Activated naive CD4-positive, alpha-beta T cell treated with anti-CD3 and anti-CD28 coated beads for 36 hours (primary cell): ENCODE results near the gene AZGP1. TPM values are rescaled to one million over a fixed set of nuclear protein-coding genes. Genes with fewer than 3 reads are reported as not detected.
A peak's percentile ranks its signal among the peaks of the same experiment; 100 is the strongest.
"Not testable (repeated sequence)": the region's sequence is repeated elsewhere in the genome, so short reads cannot be mapped to it uniquely, and the experiment has no call there.

Experiments
- CTCF ChIA-PET: fragments of 350-600 bp; sonication (Branson Sonifier 250); formaldehyde crosslinking; loops from one replicate; lab custom pipeline; 2021; ENCODE audit warnings: antibody characterized with exemption; lab: Charles Lee
- DNase-seq: peaks from one replicate; pipeline ENCODE4 v3.0.0-alpha.2; 2020
- H3K27ac Mint-ChIP-seq: one replicate; pipeline ENCODE4 v1.8.0; 2021; ENCODE audit warnings: mild to moderate bottlenecking, mixed read lengths
- H3K27me3 Mint-ChIP-seq: one replicate; pipeline ENCODE4 v1.8.0; 2021; ENCODE audit warnings: low read depth, mixed read lengths
- H3K36me3 Mint-ChIP-seq: one replicate; pipeline ENCODE4 v1.8.0; 2021; ENCODE audit warnings: low read depth, mixed read lengths
- H3K4me1 Mint-ChIP-seq: one replicate; pipeline ENCODE4 v1.8.0; 2021; ENCODE audit warnings: low read depth, mixed read lengths
- H3K4me3 Mint-ChIP-seq: one replicate; pipeline ENCODE4 v1.8.0; 2021; ENCODE audit warnings: mild to moderate bottlenecking, moderate library complexity, mixed read lengths
- H3K9me3 Mint-ChIP-seq: one replicate; pipeline ENCODE4 v1.8.0; 2021; ENCODE audit warnings: mixed read lengths
- intact Hi-C: fragments of 100-400 bp; cut with micrococcal nuclease; formaldehyde crosslinking; loops from one replicate; pipeline ENCODE4 v1.15.1; 2023
- total RNA-seq, 2 experiments: library from RNA; stranded (reverse); gene quantifications; one replicate each; pipeline ENCODE4 v1.2.3, GENCODE V29; 2021

AZGP1 gene
- total RNA-seq, 2 experiments from 2014 or later = not detected

DNA sequence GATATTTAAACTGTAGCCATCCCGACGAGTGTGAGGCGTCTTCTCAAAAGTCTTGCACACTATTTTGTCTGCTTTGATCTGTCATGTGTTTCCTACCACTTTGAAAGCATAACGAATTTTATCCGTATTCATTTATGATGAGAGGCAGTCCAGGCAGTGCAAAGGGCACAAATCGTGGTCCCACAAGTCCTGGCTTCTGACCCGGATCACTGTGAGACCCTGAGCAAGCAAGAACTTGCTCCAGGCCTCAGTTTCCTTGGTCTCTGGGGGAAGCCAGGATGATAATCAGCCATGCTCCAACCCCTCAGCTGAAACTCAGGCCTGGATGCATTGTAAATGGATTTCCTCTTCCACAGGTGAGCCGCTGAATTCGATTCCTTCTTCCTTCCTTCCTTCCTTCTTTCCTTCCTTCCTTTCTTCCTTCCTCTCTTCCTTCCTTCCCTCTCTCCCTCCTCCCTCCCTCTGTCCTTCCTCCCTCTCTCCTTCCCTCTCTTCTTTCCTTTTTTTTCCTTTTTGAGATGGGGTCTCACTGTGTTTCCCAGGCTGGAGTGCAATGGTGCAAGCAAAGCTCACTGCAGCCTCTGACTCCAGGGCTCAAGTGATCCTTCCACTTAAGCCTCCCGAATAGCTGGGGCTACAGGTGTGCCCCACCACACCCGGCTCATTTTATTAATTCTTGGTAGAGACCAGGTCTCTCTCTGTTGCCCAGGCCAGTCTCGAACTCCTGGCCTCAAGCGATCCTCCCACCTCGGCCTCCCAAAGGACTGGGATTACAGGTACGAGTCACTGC lies 21.1 kb upstream of the AZGP1 start:
- no peaks in the 10 kb centered on the region for H3K36me3 Mint-ChIP-seq
- H3K4me1 Mint-ChIP-seq = peaks cover 10% of the 10 kb centered on the region
- H3K27ac Mint-ChIP-seq = peak overlapping the region; percentile 78
- H3K9me3 Mint-ChIP-seq = no peaks in the 10 kb centered on the region
- CTCF ChIA-PET = interaction anchor here (1.1 to 13.6 kb wide), 7 partner anchors 9 to 80 kb away, joined by 3 to 155 read pairs (median 5); partner anchors contain the start of genes TRIM4 and ZKSCAN1
- H3K27me3 Mint-ChIP-seq = no peaks in the 10 kb centered on the region
- H3K4me3 Mint-ChIP-seq = peak overlapping the region; percentile 69
- no peak for DNase-seq
- intact Hi-C loops = loop anchor here (1.0 to 10.0 kb wide), 3 partner anchors 23 to 472 kb away; partner anchors contain the start of gene ZNF3

DNA sequence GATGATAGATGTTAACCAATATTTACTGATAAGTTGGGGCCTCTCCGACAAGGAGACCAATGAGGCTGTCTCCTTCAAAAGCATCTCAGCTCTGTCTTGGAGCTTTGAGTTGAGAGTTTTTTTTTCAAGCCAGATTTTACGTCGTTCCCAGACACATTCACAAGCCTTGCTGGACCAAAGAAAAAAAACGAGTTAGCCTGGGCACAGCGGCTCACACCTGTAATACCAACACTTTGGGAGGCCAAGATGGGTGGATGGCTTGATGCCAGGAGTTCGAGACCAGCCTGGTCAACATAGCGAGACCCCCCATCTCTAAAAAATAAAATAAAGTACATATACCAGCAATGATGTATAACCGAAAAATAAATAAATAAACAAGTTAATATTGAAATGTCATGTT lies 19.0 kb upstream of the AZGP1 start:
- Mint-ChIP-seq H3K27ac (no peak overlapping the region), H3K9me3 (no peaks in the 10 kb centered on the region), H3K4me1 (peaks cover 13% of the 10 kb centered on the region), H3K27me3 (no peaks in the 10 kb centered on the region), H3K4me3 (no peak overlapping the region), H3K36me3 (no peaks in the 10 kb centered on the region)
- no peak for DNase-seq
- CTCF ChIA-PET = interaction anchor here (0.6 to 13.6 kb wide), 10 partner anchors 20 to 136 kb away, joined by 4 to 155 read pairs (median 5); partner anchors contain the start of genes AP4M1, MCM7, TRIM4 and ZKSCAN1
- intact Hi-C loops = loop anchor here (1.0 to 10.0 kb wide), 3 partner anchors 58 to 470 kb away; no protein-coding TSS in a partner anchor

DNA sequence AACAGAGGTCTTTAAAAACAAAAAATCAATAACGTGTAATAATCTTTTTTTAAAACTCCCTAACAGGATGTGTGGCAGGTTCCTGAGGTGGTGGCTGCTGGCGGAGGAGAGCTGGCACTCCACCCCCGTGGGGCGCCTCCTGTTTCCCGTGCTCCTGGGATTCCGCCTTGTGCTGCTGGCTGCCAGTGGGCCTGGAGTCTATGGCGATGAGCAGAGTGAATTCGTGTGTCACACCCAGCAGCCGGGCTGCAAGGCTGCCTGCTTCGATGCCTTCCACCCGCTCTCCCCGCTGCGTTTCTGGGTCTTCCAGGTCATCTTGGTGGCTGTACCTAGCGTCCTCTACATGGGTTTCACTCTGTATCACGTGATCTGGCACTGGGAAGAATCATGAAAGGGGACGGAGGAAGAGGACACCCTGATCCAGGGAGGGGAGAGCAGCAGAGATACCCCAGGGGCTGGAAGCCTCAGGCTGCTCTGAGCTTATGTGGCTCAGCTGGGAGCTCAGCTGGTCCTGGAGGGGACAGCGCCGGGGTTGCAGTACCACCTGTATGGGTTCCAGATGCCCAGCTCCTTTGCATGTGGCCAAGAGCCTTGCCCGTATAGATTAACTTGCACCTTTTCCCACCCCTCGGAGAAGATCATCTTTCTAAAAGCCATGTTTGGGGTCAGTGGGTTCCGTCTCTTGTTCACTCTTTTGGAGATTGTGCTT lies 16.7 kb upstream of the AZGP1 start:
- no peak for DNase-seq
- intact Hi-C loops = loop anchor here (10.0 kb wide), 1 partner anchor 468 kb away; no protein-coding TSS in a partner anchor
- H3K4me3 Mint-ChIP-seq = no peak overlapping the region
- H3K4me1 Mint-ChIP-seq = peaks cover 12% of the 10 kb centered on the region
- H3K27ac Mint-ChIP-seq = no peak overlapping the region
- CTCF ChIA-PET = interaction anchor here (0.5 to 13.6 kb wide), 10 partner anchors 13 to 256 kb away, joined by 3 to 155 read pairs (median 4); partner anchors contain the start of gene TRIM4
- no peaks in the 10 kb centered on the region for H3K9me3 Mint-ChIP-seq
- H3K36me3 Mint-ChIP-seq = no peaks in the 10 kb centered on the region
- no peaks in the 10 kb centered on the region for H3K27me3 Mint-ChIP-seq

DNA sequence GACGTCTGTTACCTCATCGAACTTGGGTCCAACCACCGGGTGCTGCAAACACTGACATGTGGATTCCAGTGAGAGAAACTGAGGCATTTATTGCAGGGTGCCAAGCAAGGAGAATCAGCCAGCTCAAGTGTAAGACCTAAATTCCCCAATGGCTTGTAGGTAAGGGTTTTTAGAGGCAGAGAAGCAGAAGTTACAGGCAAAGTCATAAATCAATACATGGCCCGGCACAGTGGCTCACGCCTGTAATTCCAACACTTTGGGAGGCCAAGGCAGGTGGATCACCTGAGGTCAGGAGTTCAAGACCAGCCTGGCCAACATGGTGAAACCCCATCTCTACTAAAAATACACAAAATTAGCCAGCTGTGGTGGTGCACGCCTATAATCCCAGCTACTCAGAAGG lies 15.7 kb upstream of the AZGP1 start:
- CTCF ChIA-PET = interaction anchor here (0.6 to 13.6 kb wide), 16 partner anchors 10 to 603 kb away, joined by 3 to 155 read pairs (median 4); partner anchors contain the start of genes GJC3 and TRIM4
- H3K4me3 Mint-ChIP-seq, H3K27me3 Mint-ChIP-seq, H3K36me3 Mint-ChIP-seq, H3K9me3 Mint-ChIP-seq, DNase-seq, H3K4me1 Mint-ChIP-seq, H3K27ac Mint-ChIP-seq: not testable (repeated sequence)
- intact Hi-C loops = loop anchor here (1.0 to 10.0 kb wide), 4 partner anchors 62 to 467 kb away; partner anchors contain the start of gene GJC3

DNA sequence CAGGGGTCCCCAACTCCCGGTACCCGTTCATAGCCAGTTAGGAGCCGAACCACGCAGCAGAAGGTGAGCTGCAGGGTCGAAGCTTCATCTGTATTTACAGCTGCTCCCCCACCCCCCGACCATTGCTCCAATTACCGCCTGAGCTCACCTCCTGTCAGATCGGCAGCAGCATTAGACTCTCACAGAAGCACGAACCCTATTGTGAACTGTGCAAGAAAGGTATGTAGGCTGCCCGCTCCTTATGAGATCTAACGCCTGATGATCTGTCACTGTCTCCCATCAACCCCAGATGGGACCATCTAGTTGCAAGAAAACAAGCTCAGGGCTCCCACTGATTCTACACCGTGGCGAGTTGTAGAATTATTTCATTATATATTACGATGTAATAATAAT lies 14.6 kb upstream of the AZGP1 start:
- Mint-ChIP-seq H3K27ac (no peak overlapping the region), H3K9me3 (no peaks in the 10 kb centered on the region), H3K36me3 (no peaks in the 10 kb centered on the region), H3K27me3 (no peaks in the 10 kb centered on the region), H3K4me3 (no peak overlapping the region), H3K4me1 (peaks cover 3% of the 10 kb centered on the region)
- CTCF ChIA-PET = interaction anchor here (0.6 to 13.6 kb wide), 21 partner anchors 9 to 358 kb away, joined by 3 to 155 read pairs (median 4); partner anchors contain the start of genes GJC3 and TRIM4
- DNase-seq = no peak
- intact Hi-C loops = loop anchor here (10.0 kb wide), 1 partner anchor 466 kb away; no protein-coding TSS in a partner anchor

DNA sequence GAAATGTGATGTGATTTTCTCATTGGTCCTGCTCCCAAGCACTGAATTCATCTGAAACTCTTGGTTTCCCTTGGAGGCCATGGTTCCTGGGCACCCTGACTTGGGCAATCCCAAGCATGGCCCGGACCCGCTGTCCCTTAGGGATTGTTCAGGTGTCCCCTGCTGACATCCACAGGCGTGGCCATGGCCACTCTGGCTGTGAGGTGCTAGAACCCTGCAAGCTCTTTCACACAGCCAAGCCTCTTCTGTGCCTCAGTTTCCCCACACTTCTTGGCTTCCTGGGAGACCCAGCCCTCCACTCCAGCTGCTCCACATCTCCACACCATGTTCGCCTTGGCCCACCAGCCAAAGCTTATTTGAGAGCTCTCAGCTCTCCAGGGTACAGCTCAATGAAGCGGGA lies 12.0 kb upstream of the AZGP1 start:
- Mint-ChIP-seq H3K9me3 (no peaks in the 10 kb centered on the region), H3K27ac (no peak overlapping the region), H3K27me3 (peaks cover 4% of the 10 kb centered on the region), H3K4me3 (no peak overlapping the region), H3K4me1 (peaks cover 3% of the 10 kb centered on the region), H3K36me3 (no peaks in the 10 kb centered on the region)
- DNase-seq = no peak
- CTCF ChIA-PET = interaction anchor here (0.6 to 13.6 kb wide), 6 partner anchors 8 to 1293 kb away, joined by 3 to 155 read pairs (median 4); partner anchors contain the start of gene TRIM4
- intact Hi-C loops = no loop called here

DNA sequence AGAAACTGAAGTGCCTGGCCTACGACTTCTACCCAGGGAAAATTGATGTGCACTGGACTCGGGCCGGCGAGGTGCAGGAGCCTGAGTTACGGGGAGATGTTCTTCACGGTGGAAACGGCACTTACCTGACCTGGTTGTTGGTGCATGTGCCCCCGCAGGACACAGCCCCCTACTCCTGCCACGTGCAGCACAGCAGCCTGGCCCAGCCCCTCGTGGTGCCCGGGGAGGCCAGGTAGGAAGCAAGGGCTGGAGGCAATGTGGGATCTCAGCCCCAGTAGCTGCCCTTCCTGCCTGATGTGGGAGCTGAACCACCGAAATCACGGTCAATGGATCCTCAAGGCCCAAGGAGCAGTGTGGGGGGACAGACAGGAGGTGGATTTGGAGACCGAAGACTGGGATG lies 11.5 kb upstream of the AZGP1 start:
- CTCF ChIA-PET = interaction anchor here (0.7 to 13.6 kb wide), 5 partner anchors 8 to 1293 kb away, joined by 3 to 155 read pairs (median 4); partner anchors contain the start of gene TRIM4
- H3K4me1 Mint-ChIP-seq, H3K9me3 Mint-ChIP-seq, H3K27ac Mint-ChIP-seq, H3K27me3 Mint-ChIP-seq, H3K36me3 Mint-ChIP-seq, DNase-seq, H3K4me3 Mint-ChIP-seq, intact Hi-C loops: not testable (repeated sequence)

DNA sequence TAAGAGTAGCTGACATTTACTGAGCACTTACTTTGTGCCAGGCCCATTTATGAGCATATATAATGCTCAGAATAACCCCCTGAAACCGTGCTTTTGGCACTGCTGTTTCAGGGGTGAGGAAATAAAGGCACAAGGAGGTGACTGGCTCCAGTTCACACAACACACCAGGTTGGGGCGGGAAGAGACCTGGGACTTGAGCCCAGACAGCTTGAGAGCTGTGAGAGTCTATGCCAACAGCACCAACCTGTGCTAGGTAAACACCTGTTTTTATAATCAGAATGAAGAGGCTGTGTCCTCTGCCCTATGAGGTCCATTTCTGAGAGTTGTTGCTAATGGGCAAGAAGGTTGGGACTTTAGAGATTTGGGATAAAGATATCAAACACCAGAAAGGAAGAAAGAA lies 8.8 kb upstream of the AZGP1 start:
- Mint-ChIP-seq H3K9me3 (peaks cover 3% of the 10 kb centered on the region), H3K27ac (no peak overlapping the region), H3K27me3 (peaks cover 4% of the 10 kb centered on the region), H3K4me1 (no peaks in the 10 kb centered on the region), H3K36me3 (no peaks in the 10 kb centered on the region), H3K4me3 (no peak overlapping the region)
- CTCF ChIA-PET = interaction anchor here (1.3 kb wide), 1 partner anchor 9 kb away, joined by 4 read pairs; no protein-coding TSS in a partner anchor
- DNase-seq = no peak
- intact Hi-C loops = no loop called here

DNA sequence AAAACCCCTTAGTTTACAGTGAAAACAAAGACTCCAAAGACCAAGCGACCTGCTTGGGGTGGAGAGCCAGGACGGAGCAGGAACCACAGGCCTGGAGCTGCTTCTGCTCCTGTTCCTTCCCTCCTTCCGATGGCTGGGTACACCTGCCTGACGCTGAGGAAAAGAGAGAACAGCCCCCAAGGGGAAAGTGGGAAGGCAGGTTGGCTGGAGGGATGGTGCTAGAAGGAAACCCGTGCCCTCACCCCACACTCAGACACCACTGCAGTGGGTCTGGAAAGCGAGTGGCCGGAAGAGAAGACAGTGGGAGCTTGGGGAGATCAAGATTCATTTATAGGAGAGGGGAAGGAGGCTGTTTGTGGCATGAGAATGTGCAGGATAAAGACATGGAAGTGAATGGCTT lies 5.2 kb upstream of the AZGP1 start:
- intact Hi-C loops, H3K27me3 Mint-ChIP-seq, H3K9me3 Mint-ChIP-seq, H3K36me3 Mint-ChIP-seq, H3K4me3 Mint-ChIP-seq, H3K4me1 Mint-ChIP-seq, DNase-seq, H3K27ac Mint-ChIP-seq: not testable (repeated sequence)
- CTCF ChIA-PET = interaction anchor here (1.0 to 1.2 kb wide), 2 partner anchors 10 to 65 kb away, joined by 4 read pairs; no protein-coding TSS in a partner anchor

DNA sequence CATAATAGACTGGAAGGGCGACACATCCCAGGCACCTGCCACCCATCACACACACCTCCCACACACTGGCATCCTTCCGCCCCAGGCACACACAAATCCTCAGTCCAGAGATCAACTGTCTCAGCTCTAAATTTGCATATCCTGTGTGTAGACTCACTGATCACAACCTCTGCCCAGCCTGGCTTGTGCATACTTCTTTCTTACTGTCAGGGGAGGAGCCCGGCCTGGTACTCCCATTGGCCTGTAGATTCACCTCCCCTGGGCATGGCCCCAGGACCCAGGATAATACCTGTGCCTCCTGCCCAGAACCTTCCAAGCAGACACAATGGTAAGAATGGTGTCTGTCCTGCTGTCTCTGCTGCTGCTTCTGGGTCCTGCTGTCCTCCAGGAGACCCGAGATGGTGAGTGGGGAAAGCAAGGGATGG lies 4.6 kb upstream of the AZGP1 start:
- H3K4me1 Mint-ChIP-seq, H3K27me3 Mint-ChIP-seq, H3K4me3 Mint-ChIP-seq, H3K27ac Mint-ChIP-seq, DNase-seq, H3K9me3 Mint-ChIP-seq, intact Hi-C loops, H3K36me3 Mint-ChIP-seq: not testable (repeated sequence)
- CTCF ChIA-PET = interaction anchor here (0.6 to 2.2 kb wide), 10 partner anchors 11 to 491 kb away, joined by 3 to 27 read pairs (median 6); partner anchors contain the start of gene GJC3

DNA sequence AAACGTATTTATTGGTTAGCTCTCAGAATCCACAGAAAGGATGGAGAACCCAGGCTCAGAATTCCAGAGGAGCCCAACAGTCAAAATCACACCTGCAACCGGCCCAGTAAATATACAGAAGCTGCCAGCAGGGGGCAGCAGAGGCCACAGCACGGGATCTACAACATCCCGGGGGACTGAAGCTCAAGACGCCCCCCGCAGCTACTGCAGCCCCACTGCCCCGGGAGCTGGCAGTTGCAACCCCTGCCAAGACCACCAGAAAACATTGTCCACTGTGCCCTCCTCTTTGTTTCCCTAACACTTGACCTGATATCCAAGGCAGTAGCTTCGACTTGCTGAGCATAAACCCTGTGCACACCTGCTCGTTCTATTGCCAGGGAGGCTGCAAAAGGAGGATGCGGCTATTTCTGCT lies 4.0 kb upstream of the AZGP1 start:
- not testable (repeated sequence) for H3K36me3 Mint-ChIP-seq, H3K4me3 Mint-ChIP-seq, H3K9me3 Mint-ChIP-seq, H3K4me1 Mint-ChIP-seq, H3K27me3 Mint-ChIP-seq, H3K27ac Mint-ChIP-seq
- intact Hi-C loops = loop anchor here (1.0 to 5.0 kb wide), 3 partner anchors 51 to 151 kb away; partner anchors contain the start of gene GJC3
- CTCF ChIA-PET = interaction anchor here (0.6 to 2.5 kb wide), 19 partner anchors 8 to 150 kb away, joined by 3 to 27 read pairs (median 4); partner anchors contain the start of gene GJC3
- DNase-seq = peak; percentile 75
